SH-SY5Y (cell line): ENCODE measurements around the gene GPR153.

ENCODE experiments used
- GATA2 ChIP-seq: IDR thresholded peaks from 2 replicates; pipeline ENCODE4 v1.6.1; 2011; ENCODE audit warnings: mild to moderate bottlenecking, low read depth, low read length
- GATA3 ChIP-seq: IDR thresholded peaks from 2 replicates; pipeline ENCODE4 v1.6.1; 2011; ENCODE audit warnings: low read depth, mild to moderate bottlenecking, low read length, moderate library complexity

- TF ChIP-seq GATA2 (no peak), GATA3 (no peak)
Observed at GRCh38 chr1:6234502-6235295, 26.2 kb downstream of the GPR153 start.
